Right hindlimb (tissue), 1 donor: Measurements from ENCODE around the gene AFF3.

Experiments
- DNase-seq: peaks from one replicate; pipeline ENCODE4 v3.0.0-alpha.2; 2018

AFF3 gene

GRCh38 chr2:99571021-99571420 lies 571.4 kb downstream of the AFF3 start:
- no peak for DNase-seq

GRCh38 chr2:99569386-99569785 lies 573.0 kb downstream of the AFF3 start:
- no peak for DNase-seq

GRCh38 chr2:99565227-99565626 lies 577.2 kb downstream of the AFF3 start:
- DNase-seq = no peak

GRCh38 chr2:99562516-99562915 lies 579.9 kb downstream of the AFF3 start:
- DNase-seq = no peak

- no peak for DNase-seq
Measured at GRCh38 chr2:99561804-99562203, 580.6 kb downstream of the AFF3 start.

- peak; percentile 86 for DNase-seq
Measured at GRCh38 chr2:99559075-99559662, 583.2 kb downstream of the AFF3 start.

- DNase-seq = no peak
Measured at GRCh38 chr2:99555404-99555803, 587.0 kb downstream of the AFF3 start.

- no peak for DNase-seq
Measured at GRCh38 chr2:99554871-99555270, 587.5 kb downstream of the AFF3 start.

- DNase-seq = no peak
Measured at GRCh38 chr2:99554238-99554637, 588.2 kb downstream of the AFF3 start.

- DNase-seq = no peak
Measured at GRCh38 chr2:99552529-99552928, 589.9 kb downstream of the AFF3 start.

- no peak for DNase-seq
Measured at GRCh38 chr2:99550368-99550767, 592.0 kb downstream of the AFF3 start.

- DNase-seq = no peak
Measured at GRCh38 chr2:99545604-99546003, 596.8 kb downstream of the AFF3 start.

- no peak for DNase-seq
Measured at GRCh38 chr2:99545066-99545465, 597.3 kb downstream of the AFF3 start.

GRCh38 chr2:99544608-99545007 lies 597.8 kb downstream of the AFF3 start:
- no peak for DNase-seq

- no peak for DNase-seq
Measured at GRCh38 chr2:99543247-99543646, 599.1 kb downstream of the AFF3 start.

GRCh38 chr2:99537910-99538485 lies 604.4 kb downstream of the AFF3 start:
- no peak for DNase-seq

- no peak for DNase-seq
Measured at GRCh38 chr2:99524056-99524455, 618.3 kb downstream of the AFF3 start.

- no peak for DNase-seq
Measured at GRCh38 chr2:99522157-99522556, 620.2 kb downstream of the AFF3 start.

GRCh38 chr2:99520813-99521212 lies 621.6 kb downstream of the AFF3 start:
- DNase-seq = no peak

- no peak for DNase-seq
Measured at GRCh38 chr2:99520195-99520594, 622.2 kb downstream of the AFF3 start.

GRCh38 chr2:99514357-99514756 lies 628.0 kb downstream of the AFF3 start:
- no peak for DNase-seq

GRCh38 chr2:99512181-99512591 lies 630.2 kb downstream of the AFF3 start:
- no peak for DNase-seq

GRCh38 chr2:99509387-99509786 lies 633.0 kb downstream of the AFF3 start:
- DNase-seq = no peak

GRCh38 chr2:99507937-99508818 lies 634.2 kb downstream of the AFF3 start:
- DNase-seq = no peak
